CD4-positive, alpha-beta T cell (primary cell): ENCODE data around the gene KIAA0753. TPM values are rescaled to one million over a fixed set of nuclear protein-coding genes. Genes with fewer than 3 reads are reported as not detected.

ENCODE experiments used
- ATAC-seq: fragments of 200-7000 bp; cut with Tn5 transposase; one replicate; pipeline ENCODE4 v1.10.0; 2022; ENCODE audit warnings: mild to moderate bottlenecking; ENCODE audit not compliant: poor library complexity
- CTCF ChIA-PET: fragments of 350-600 bp; sonication (Branson Sonifier 250); formaldehyde crosslinking; loops from one replicate; lab custom pipeline; 2021; ENCODE audit warnings: antibody characterized with exemption, inconsistent platforms; lab: Charles Lee
- POLR2A ChIA-PET: fragments of 350-600 bp; sonication (Branson Sonifier 250); formaldehyde crosslinking; loops from one replicate; lab custom pipeline; 2021; ENCODE audit warnings: antibody characterized with exemption, inconsistent platforms; lab: Charles Lee
- DNase-seq, 14 experiments: peaks; one replicate each; pipeline ENCODE4 v3.0.0-alpha.2; 2013 to 2020; ENCODE audit warnings: mixed read lengths in 2 of 14
- H3K27ac ChIP-seq, 2 donors: one replicate each; pipeline versions ENCODE4 v1.5.1 to v1.7.0; 2013; ENCODE audit warnings: low read length in 2 of 2, low read depth in 1 of 2, mild to moderate bottlenecking in 1 of 2
- H3K27me3 ChIP-seq, 2 experiments: 1 replicate in 1 of 2; 2 replicates in 1 of 2; pipeline versions ENCODE4 v1.6.1 to v1.7.0; 2013; ENCODE audit warnings: low read length in 2 of 2, control low read depth in 1 of 2, mild to moderate bottlenecking in 1 of 2, moderate library complexity in 1 of 2; ENCODE audit not compliant: insufficient read depth in 2 of 2, control insufficient read depth in 1 of 2
- H3K36me3 ChIP-seq: one replicate; pipeline ENCODE4 v1.6.1; 2013; ENCODE audit warnings: low read length, control low read depth; ENCODE audit not compliant: insufficient read depth
- H3K4me1 ChIP-seq: one replicate; pipeline ENCODE4 v1.6.1; 2013; ENCODE audit warnings: low read length, control low read depth; ENCODE audit not compliant: insufficient read depth
- H3K4me3 ChIP-seq: one replicate; pipeline ENCODE4 v1.5.1; 2013; ENCODE audit warnings: mild to moderate bottlenecking, low read length, moderate library complexity
- H3K9me3 ChIP-seq, 2 experiments: 1 replicate in 1 of 2; 2 replicates in 1 of 2; pipeline versions ENCODE4 v1.6.1 to v1.7.0; 2013; ENCODE audit warnings: low read length in 2 of 2, mild to moderate bottlenecking in 2 of 2, control low read depth in 1 of 2, moderate library complexity in 1 of 2; ENCODE audit not compliant: control insufficient read depth in 1 of 2, insufficient read depth in 1 of 2
- H3K27ac Mint-ChIP-seq: one replicate; pipeline ENCODE4 v1.8.0; 2020; ENCODE audit warnings: mixed read lengths
- H3K27me3 Mint-ChIP-seq: one replicate; pipeline ENCODE4 v1.8.0; 2021; ENCODE audit warnings: mixed read lengths
- H3K36me3 Mint-ChIP-seq: one replicate; pipeline ENCODE4 v1.8.0; 2021; ENCODE audit warnings: low read depth, mixed read lengths
- H3K4me1 Mint-ChIP-seq: one replicate; pipeline ENCODE4 v1.8.0; 2021; ENCODE audit warnings: low read depth, mixed read lengths
- H3K4me3 Mint-ChIP-seq: one replicate; pipeline ENCODE4 v1.8.0; 2020; ENCODE audit warnings: mild to moderate bottlenecking, mixed read lengths
- H3K9me3 Mint-ChIP-seq: one replicate; pipeline ENCODE4 v1.8.0; 2020; ENCODE audit warnings: mixed read lengths
- CTCF ChIP-seq: fragments of 200-600 bp; IDR thresholded peaks from one replicate; pipeline ENCODE4 v1.8.0; 2022; ENCODE audit warnings: antibody characterized with exemption, mild to moderate bottlenecking
- intact Hi-C, 2 experiments: fragments of 100-400 bp; cut with DNase I in 1 of 2; cut with micrococcal nuclease in 1 of 2; formaldehyde crosslinking; loops; one replicate each; pipeline versions ENCODE4 v1.15.1 to v1.9.0; 2023 to 2025; cut with DNase I, micrococcal nuclease
- total RNA-seq, 174 experiments: library from RNA in 2 of 174; stranded (reverse) in 2 of 174; gene quantifications; one replicate each; pipeline ENCODE4 v1.2.3 and lab custom pipeline; 2021 to 2026

KIAA0753 gene
- total RNA-seq, 2 experiments from 2014 or later, result 8.9 to 11.7 TPM

GRCh38 chr17:6536053-6536452 is 104.5 kb downstream of the KIAA0753 start:
- Mint-ChIP-seq H3K9me3 (no peaks in the 10 kb centered on the region), H3K27me3 (peaks cover 4% of the 10 kb centered on the region), H3K36me3 (no peaks in the 10 kb centered on the region), H3K27ac (no peak overlapping the region), H3K4me1 (no peaks in the 10 kb centered on the region), H3K4me3 (no peak overlapping the region)
- no peak for TF ChIP-seq CTCF
- Histone ChIP-seq H3K4me1 (no peaks in the 10 kb centered on the region), H3K4me3 (no peak overlapping the region), H3K36me3 (no peaks in the 10 kb centered on the region), H3K9me3 (peaks cover 0 to 9% of the 10 kb centered on the region in 2 experiments), H3K27me3 (no peaks in the 10 kb centered on the region), H3K27ac (no peak overlapping the region)
- CTCF ChIA-PET, result interaction anchor here (0.6 kb wide), 1 partner anchor 259 kb away, joined by 3 read pairs; no protein-coding TSS in a partner anchor
- DNase-seq (peak in 1 of 14 experiments; percentile 24), ATAC-seq (no peak)
- intact Hi-C loops, result no loop called here
- POLR2A ChIA-PET, result interaction anchor here (0.6 kb wide), 1 partner anchor 252 kb away, joined by 3 read pairs; no protein-coding TSS in a partner anchor

DNA sequence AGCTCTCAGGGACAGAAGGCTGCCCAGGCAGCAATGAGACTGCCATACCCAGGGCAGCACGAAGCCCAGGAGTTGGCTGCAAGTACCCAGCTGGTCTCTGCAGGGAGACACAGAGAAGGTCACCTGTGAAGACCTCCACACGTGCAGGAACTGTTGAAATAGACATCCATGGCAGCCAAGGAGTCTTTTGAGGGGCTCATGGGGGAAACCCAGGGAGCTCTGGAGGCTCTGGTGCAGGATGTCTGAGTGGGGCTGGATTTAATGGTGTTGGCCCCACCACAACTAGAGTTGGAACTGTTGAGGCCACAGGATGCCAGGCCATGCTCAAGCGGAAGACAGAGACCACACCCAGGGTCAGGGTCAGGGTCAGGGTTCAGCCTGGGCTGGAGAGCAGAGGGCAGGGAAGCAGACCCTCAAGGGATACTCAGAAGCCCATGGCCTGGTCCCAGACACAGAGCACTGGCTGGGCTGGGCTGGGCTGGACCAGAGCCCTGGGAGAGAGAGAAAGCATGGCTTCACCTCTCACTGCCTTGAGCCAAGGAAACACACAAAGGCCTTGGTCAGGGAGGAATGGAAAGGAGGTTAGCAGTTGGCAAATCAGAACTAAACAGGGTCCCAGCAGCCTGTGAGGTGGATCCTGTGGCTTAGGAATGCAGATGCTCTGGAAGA is 105.5 kb downstream of the KIAA0753 start:
- Histone ChIP-seq H3K27me3 (no peaks in the 10 kb centered on the region), H3K4me3 (no peak overlapping the region), H3K27ac (no peak overlapping the region), H3K4me1 (no peaks in the 10 kb centered on the region), H3K9me3 (peaks cover 0 to 9% of the 10 kb centered on the region in 2 experiments), H3K36me3 (no peaks in the 10 kb centered on the region)
- Mint-ChIP-seq H3K36me3 (no peaks in the 10 kb centered on the region), H3K27ac (no peak overlapping the region), H3K4me3 (no peak overlapping the region), H3K27me3 (peaks cover 4% of the 10 kb centered on the region), H3K9me3 (no peaks in the 10 kb centered on the region), H3K4me1 (no peaks in the 10 kb centered on the region)
- ATAC-seq (no peak), DNase-seq (peak in 1 of 14 experiments; percentile 7)
- TF ChIP-seq CTCF, result no peak
- POLR2A ChIA-PET, result no interaction called here
- CTCF ChIA-PET, result no interaction called here
- intact Hi-C loops, result no loop called here

- ChIA-PET CTCF (no interaction called here), POLR2A (no interaction called here)
Observed at GRCh38 chr17:6532441-6532885, 108.0 kb downstream of the KIAA0753 start.

More at GRCh38 chr17:6532441-6532885, 108.0 kb downstream of the KIAA0753 start:
- Histone ChIP-seq H3K27ac (no peak overlapping the region), H3K4me1 (no peaks in the 10 kb centered on the region), H3K9me3 (peaks cover 0 to 4% of the 10 kb centered on the region in 2 experiments), H3K36me3 (no peaks in the 10 kb centered on the region), H3K27me3 (no peaks in the 10 kb centered on the region), H3K4me3 (no peak overlapping the region)
- Mint-ChIP-seq H3K27me3 (peaks cover 4% of the 10 kb centered on the region), H3K4me1 (no peaks in the 10 kb centered on the region), H3K9me3 (no peaks in the 10 kb centered on the region), H3K36me3 (no peaks in the 10 kb centered on the region), H3K4me3 (no peak overlapping the region), H3K27ac (no peak overlapping the region)
- no peak for TF ChIP-seq CTCF
- no peak for DNase-seq
- intact Hi-C loops, result no loop called here
- no peak for ATAC-seq
